WTC11 (cell line): ENCODE measurements around the gene CHPF. TPM values are rescaled to one million over a fixed set of nuclear protein-coding genes. Genes with fewer than 3 reads are reported as not detected.

Source experiments
- microRNA-seq: library from miRNA; unstranded; fragments of <30 nt; microRNA quantifications from one replicate; pipeline ENCODE4 v1.2.0, GENCODE V29; 2022; ENCODE audit warnings: borderline number of aligned reads
- total RNA-seq: library from RNA; stranded (reverse); gene quantifications from 3 replicates; pipeline ENCODE4 v1.2.3, GENCODE V29; 2021

The CHPF gene
- total RNA-seq, 1 experiment from 2014 or later, result 97.0 TPM

Small RNA genes within 50 kb of the gene (microRNA-seq; reads per million reads assigned to microRNA genes)
- not detected for gene MIR3132

Other genes with a start within 250 kb of the CHPF start
- gene PTPRN, start 234.4 kb downstream of the CHPF start, total RNA-seq, result 3.8 to 5.7 TPM (median 5.2 TPM) in 3 replicates
- not detected in 3 replicates for gene RESP18, start 211.1 kb downstream of the CHPF start, total RNA-seq
- gene DNPEP, start 155.9 kb downstream of the CHPF start, total RNA-seq, result 65.8 to 70.2 TPM (median 67.6 TPM) in 3 replicates
- gene DES, start 125.4 kb downstream of the CHPF start, total RNA-seq, result 1.6 to 3.5 TPM (median 2.8 TPM) in 3 replicates
- gene SPEG, start 109.0 kb downstream of the CHPF start, total RNA-seq, result 55.3 to 62.7 TPM (median 57.8 TPM) in 3 replicates
- gene GMPPA, start 44.9 kb downstream of the CHPF start, total RNA-seq, result 44.2 to 51.9 TPM (median 49.5 TPM) in 3 replicates
- gene ASIC4, start 29.3 kb downstream of the CHPF start, total RNA-seq, result 0.79 to 1.0 TPM (median 0.80 TPM) in 3 replicates
- gene TMEM198, start 219 bp upstream of the CHPF start, total RNA-seq, result 7.1 to 8.1 TPM (median 7.3 TPM) in 3 replicates
- gene OBSL1, start 27.7 kb upstream of the CHPF start, total RNA-seq, result 159 to 221 TPM (median 213 TPM) in 3 replicates
- 1.1 to 1.8 TPM (median 1.4 TPM) in 3 replicates for gene INHA, start 28.5 kb upstream of the CHPF start, total RNA-seq
- 31.3 to 39.9 TPM (median 31.9 TPM) in 3 replicates for gene STK11IP, start 54.0 kb upstream of the CHPF start, total RNA-seq
- gene SLC4A3, start 83.8 kb upstream of the CHPF start, total RNA-seq, result 7.8 to 9.9 TPM (median 8.7 TPM) in 3 replicates